Heart left ventricle (tissue), 16 donors: ENCODE results near the gene ATP1A4. TPM values are rescaled to one million over a fixed set of nuclear protein-coding genes. Genes with fewer than 3 reads are reported as not detected.
A peak's percentile ranks its signal among the peaks of the same experiment; 100 is the strongest.

ENCODE experiments used
- ATAC-seq, 4 donors: fragments of 200-7000 bp; cut with Tn5 transposase; one replicate each; pipeline ENCODE4 v1.9.1; 2020 to 2022; ENCODE audit warnings: moderate library complexity in 4 of 4, mild to moderate bottlenecking in 3 of 4, moderate number of reproducible peaks in 1 of 4
- DNase-seq, 5 donors: peaks; one replicate each; pipeline ENCODE4 v3.0.0-alpha.2; 2020
- H3K27ac ChIP-seq, 12 donors: fragments of 200-600 bp; sonication (generic) in 4 of 12; one replicate each; pipeline versions ENCODE4 v1.5.0 to v1.8.0; 2016 to 2022; ENCODE audit warnings: mild to moderate bottlenecking in 2 of 12
- H3K27me3 ChIP-seq, 9 donors: fragments of 200-600 bp; sonication (generic) in 2 of 9; one replicate each; pipeline versions ENCODE4 v1.5.1 to v1.8.0; 2016 to 2022; ENCODE audit warnings: mild to moderate bottlenecking in 3 of 9
- H3K36me3 ChIP-seq, 9 donors: fragments of 200-600 bp; sonication (generic) in 2 of 9; one replicate each; pipeline versions ENCODE4 v1.5.0 to v1.8.0; 2018 to 2022; ENCODE audit warnings: mild to moderate bottlenecking in 2 of 9
- H3K4me1 ChIP-seq, 12 donors: fragments of 200-600 bp; sonication (generic) in 4 of 12; one replicate each; pipeline versions ENCODE4 v1.5.0 to v1.8.0; 2016 to 2022; ENCODE audit warnings: mild to moderate bottlenecking in 3 of 12
- H3K4me3 ChIP-seq, 12 donors: fragments of 200-600 bp; sonication (generic) in 4 of 12; one replicate each; pipeline versions ENCODE4 v1.5.0 to v1.8.0; 2017 to 2022; ENCODE audit warnings: mild to moderate bottlenecking in 9 of 12, moderate library complexity in 4 of 12
- H3K9me3 ChIP-seq, 12 donors: fragments of 200-600 bp; sonication (generic) in 4 of 12; one replicate each; pipeline versions ENCODE4 v1.5.0 to v1.8.0; 2016 to 2022; ENCODE audit warnings: mild to moderate bottlenecking in 1 of 12
- CTCF ChIP-seq, 12 donors: fragments of 200-600 bp; sonication (generic) in 4 of 12; IDR thresholded peaks; one replicate each; pipeline versions ENCODE4 v1.5.0 to v1.8.0; 2018 to 2022; ENCODE audit warnings: antibody characterized with exemption in 12 of 12, mild to moderate bottlenecking in 5 of 12
- POLR2A ChIP-seq, 2 donors: fragments of 450-650 bp; IDR thresholded peaks; one replicate each; pipeline ENCODE4 v1.6.1; 2017; ENCODE audit warnings: antibody characterized with exemption in 2 of 2, mild to moderate bottlenecking in 2 of 2, moderate library complexity in 2 of 2
- WGBS, 4 donors: extraction: QIAGEN DNeasy Blood & Tissue Kit in 2 of 4; methylation state at CpG; one replicate each; pipeline versions ENCODE4 v1.1.5 to v1.1.7; 2013 to 2018; 5-methylcytosine and 5-hydroxymethylcytosine counted together
- intact Hi-C, 10 donors: fragments of 100-400 bp; cut with DNase I; formaldehyde crosslinking; loops; one replicate each; pipeline versions ENCODE4 v1.11.1 to v1.14.2; 2022
- long read RNA-seq, 3 donors: library from polyadenylated mRNA; unstranded; transcript quantifications; one replicate each; pipeline ENCODE4 v2.0.0, GENCODE V29; 2020 to 2021
- polyA plus RNA-seq, 2 donors: library from polyadenylated mRNA; stranded (reverse); fragments of 200-250 nt; gene quantifications; one replicate each; pipeline ENCODE4 v1.2.3, GENCODE V29; 2013
- total RNA-seq, 9 donors: library from RNA; depleted of rRNA in 2 of 9; stranded (reverse); fragments of >200 nt in 2 of 9; fragmentation: NEBNext Ultra II Directional in 3 of 9; extraction: Animal tissue kit (Norgen Biotek cat#: 25700) in 3 of 9; gene quantifications; one replicate each; pipeline versions ENCODE4 v1.1.0 to v1.2.4, GENCODE V29; 2016 to 2023
- donor health status: ischemic (EF 13 %, LVEDD 7.1; RV severe dilation, severe dysfunction).
- donor health status: healthy with polysubstance abuse.
- donor health status: DM: no; HTN: yes; CAD: no.
- donor health status: DM: no; HTN: no; CAD: no.
- donor health status: ischemic (EF 25% LVEDD 6.9; RV normal size, moderate dysfunction).
- donor health status: ischemic (EF 25% LVEDD 5.7; RV mildly dilated, moderate dysfunction).
- donor health status: healthy.
- donor health status: DM: yes; HTN: yes; CAD: no.
- donor health status: ischemic (EF 35%, LVEDD 5.7; RV mildly dilated, moderate dysfunction).
- donor health status: nonischemic (EF 11% LVEDD 7.7; RV severe dilation, severe dysfunction).
- donor health status: DM: yes; HTN: yes; CAD: no.
- donor health status: PGD.
- donor health status: ischemic (EF 29% LVEDD 5.4; RV normal size, mild dysfunction).
- donor health status: nonischemic (EF 23%, LVEDD 6.1; RV moderate dilation, normal function).

Gene ATP1A4
- total RNA-seq, result 1 to 10 TPM in 1 of 9 donors, under 1 TPM in 3, not detected in 5; 0.09 to 1.3 (median 0.29) TPM
- polyA plus RNA-seq, result under 1 TPM in 1 of 2 donors, not detected in 1; 0.12 TPM
- long read RNA-seq, donor 1, result 0 reads
- long read RNA-seq, donor 2, result 0 reads
- long read RNA-seq, donor 3, result 0 reads

- WGBS, 4 donors, result 87 to 92% (median 89%) methylated on average over 6 of the region's 6 CpGs
- DNase-seq (no peak), ATAC-seq (no peak)
- Histone ChIP-seq H3K27ac (no peak within 1 kb of the TSS), H3K4me1 (peaks cover 0 to 7% (median 0%) of the 10 kb centered on the region in 12 donors), H3K27me3 (no peaks in the 10 kb centered on the region), H3K4me3 (no peak within 1 kb of the TSS), H3K9me3 (no peaks in the 10 kb centered on the region), H3K36me3 (no peaks in the 10 kb centered on the region)
- TF ChIP-seq POLR2A (IDR thresholded peaks at IDR 0.05) (no peak), CTCF (IDR thresholded peaks at IDR 0.05) (no peak)
- intact Hi-C loops, result no loop called here
Measured at GRCh38 chr1:160151303-160151702, at the start of gene ATP1A4. ATP1A4 (plus strand) TSS chr1:160151603; CDS start chr1:160152041, 438 bp downstream.

GRCh38 chr1:160101717-160102522 is 49.5 kb upstream of the ATP1A4 start:
- peak overlapping the region in 11 of 12 donors; percentile 34 to 95 (median 72) for H3K27ac ChIP-seq
- ATAC-seq (no peak), DNase-seq (no peak)
- H3K9me3 ChIP-seq, result no peaks in the 10 kb centered on the region
- 53 to 63% (median 56%) methylated on average over 9 of the region's 9 CpGs for WGBS, 4 donors
- TF ChIP-seq CTCF (IDR thresholded peaks at IDR 0.05), result no peak
- TF ChIP-seq POLR2A (IDR thresholded peaks at IDR 0.05), result no peak
- H3K4me1 ChIP-seq, result peaks cover 7 to 57% (median 35%) of the 10 kb centered on the region in 12 donors
- no peaks in the 10 kb centered on the region for H3K27me3 ChIP-seq
- H3K4me3 ChIP-seq, result no peak overlapping the region
- no peaks in the 10 kb centered on the region for H3K36me3 ChIP-seq
- intact Hi-C loops, result loop anchor here in 9 of 10 donors (1.0 to 10.0 kb wide), 15 partner anchors 89 to 275 kb away; partner anchors contain the start of gene CASQ1 (in 4 of the 9)

- WGBS, 4 donors, result 51 to 67% (median 58%) methylated on average over 6 of the region's 6 CpGs
- Histone ChIP-seq H3K4me1 (peaks cover 0 to 45% (median 22%) of the 10 kb centered on the region in 12 donors), H3K27ac (peak overlapping the region in 3 of 12 donors; percentile 32 to 95 (median 35)), H3K27me3 (no peaks in the 10 kb centered on the region), H3K4me3 (no peak overlapping the region), H3K36me3 (no peaks in the 10 kb centered on the region), H3K9me3 (no peaks in the 10 kb centered on the region)
- no peak for TF ChIP-seq POLR2A (IDR thresholded peaks at IDR 0.05)
- TF ChIP-seq CTCF (IDR thresholded peaks at IDR 0.05), result no peak
- ATAC-seq (no peak), DNase-seq (no peak)
- intact Hi-C loops, result loop anchor here in 8 of 10 donors (5.0 to 10.0 kb wide), 7 partner anchors 88 to 273 kb away; partner anchors contain the start of gene CASQ1 (in 3 of the 8)
Measured at GRCh38 chr1:160103658-160104408, 47.6 kb upstream of the ATP1A4 start.
